ENCODE measurements around the gene RFNG. TPM values are rescaled to one million over a fixed set of nuclear protein-coding genes. Genes with fewer than 3 reads are reported as not detected.
"Not testable (repeated sequence)": the region's sequence is repeated elsewhere in the genome, so short reads cannot be mapped to it uniquely, and the experiment has no call there.

The RFNG gene
- total and polyA plus RNA-seq, 7 donors, result 27.1 to 40.7 (median 31.2) TPM

- intact Hi-C loops (cut with DNase I), result no loop called here
- TF ChIP-seq CTCF (IDR thresholded peaks at IDR 0.05), result no peak
These were observed 10.3 kb downstream of the RFNG start for GRCh38 chr17:82041144-82041814.

GRCh38 chr17:82039695-82040299 is 11.8 kb downstream of the RFNG start:
- no peak for TF ChIP-seq CTCF (IDR thresholded peaks at IDR 0.05)
- no peaks in the 10 kb centered on the region for H3K27me3 ChIP-seq (ENCODE audit: insufficient read depth in 3 of 3, low read length in 2 of 3)
- 89 to 95% (median 95%) methylated on average over 8 of the region's 8 CpGs for WGBS, 3 donors
- DNase-seq, result no peak
- intact Hi-C loops (cut with DNase I), result loop anchor here in 1 of 2 donors (10.0 kb wide), 1 partner anchor 265 kb away; no protein-coding TSS in a partner anchor
- H3K4me1 ChIP-seq, result peaks cover 12% of the 10 kb centered on the region
- ATAC-seq, result no peak
- no peak overlapping the region for H3K4me3 ChIP-seq
- H3K36me3 ChIP-seq (ENCODE audit: insufficient read depth in 1 of 2, low read depth in 1 of 2), result peaks cover 0 to 7% of the 10 kb centered on the region in 2 donors
- H3K9me3 ChIP-seq, result no peaks in the 10 kb centered on the region
- no peak overlapping the region for H3K27ac ChIP-seq

More at GRCh38 chr17:82041144-82041814, 10.3 kb downstream of the RFNG start:
- Histone ChIP-seq H3K4me3 (no peak overlapping the region), H3K4me1 (peaks cover 6% of the 10 kb centered on the region), H3K36me3 (ENCODE audit: insufficient read depth in 1 of 2, low read depth in 1 of 2) (no peaks in the 10 kb centered on the region), H3K27ac (no peak overlapping the region), H3K27me3 (ENCODE audit: insufficient read depth in 3 of 3, low read length in 2 of 3) (no peaks in the 10 kb centered on the region), H3K9me3 (no peaks in the 10 kb centered on the region)
- no peak for DNase-seq
- no peak for ATAC-seq
- 83 to 84% (median 84%) methylated on average over 17 of the region's 17 CpGs for WGBS, 3 donors

DNA sequence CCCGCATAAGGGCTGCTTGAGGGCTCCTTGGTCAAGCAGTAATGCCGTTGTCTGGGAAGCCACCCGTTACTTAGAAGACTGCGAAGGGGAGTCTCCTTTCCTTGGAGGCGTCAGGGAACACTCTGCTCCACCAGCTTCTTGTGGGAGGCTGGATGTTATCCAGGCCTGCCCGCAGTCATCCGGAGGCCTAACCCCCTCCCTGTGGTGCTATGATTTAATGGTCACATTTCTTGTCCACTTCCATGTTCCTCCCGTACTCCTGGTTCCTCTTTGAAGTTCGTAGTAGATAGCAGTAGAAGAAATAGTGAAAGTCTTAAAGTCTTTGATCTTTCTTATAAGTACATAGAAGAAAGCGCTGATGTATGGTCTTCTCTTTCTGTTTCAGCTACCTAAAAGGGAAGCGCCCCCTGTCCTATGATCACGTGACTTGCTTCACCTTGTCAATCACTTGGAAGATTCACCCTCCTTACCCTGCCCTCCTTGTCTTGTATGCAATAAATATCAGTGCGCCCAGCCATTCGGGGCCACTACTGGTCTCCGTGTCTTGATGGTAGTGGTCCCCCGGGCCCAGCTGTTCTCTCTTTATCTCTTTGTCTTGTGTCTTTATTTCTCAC is 12.7 kb downstream of the RFNG start:
- not testable (repeated sequence) for H3K36me3 ChIP-seq (ENCODE audit: insufficient read depth in 1 of 2, low read depth in 1 of 2); H3K27ac ChIP-seq; H3K27me3 ChIP-seq (ENCODE audit: insufficient read depth in 3 of 3, low read length in 2 of 3); ATAC-seq; H3K4me3 ChIP-seq; DNase-seq; H3K9me3 ChIP-seq
- peaks cover 12% of the 10 kb centered on the region for H3K4me1 ChIP-seq
- WGBS, 3 donors, result 86 to 92% (median 90%) methylated on average over 16 of the region's 16 CpGs
- intact Hi-C loops (cut with DNase I), result loop anchor here in 1 of 2 donors (10.0 kb wide), 1 partner anchor 266 kb away; no protein-coding TSS in a partner anchor

GRCh38 chr17:82037889-82038195 is 13.8 kb downstream of the RFNG start:
- DNase-seq (no peak), ATAC-seq (no peak)
- Histone ChIP-seq H3K27me3 (ENCODE audit: insufficient read depth in 3 of 3, low read length in 2 of 3) (peaks cover 0 to 1% (median 0%) of the 10 kb centered on the region in 3 donors), H3K4me1 (peaks cover 12% of the 10 kb centered on the region), H3K9me3 (no peaks in the 10 kb centered on the region), H3K36me3 (ENCODE audit: insufficient read depth in 1 of 2, low read depth in 1 of 2) (peaks cover 0 to 7% of the 10 kb centered on the region in 2 donors), H3K27ac (peak overlapping the region; percentile 93), H3K4me3 (peak overlapping the region; percentile 70)
- WGBS, 3 donors, result 3 to 7% (median 4%) methylated on average over 10 of the region's 10 CpGs
- intact Hi-C loops (cut with DNase I), result loop anchor here in 1 of 2 donors (10.0 kb wide), 1 partner anchor 267 kb away; no protein-coding TSS in a partner anchor
- no peak for TF ChIP-seq CTCF (IDR thresholded peaks at IDR 0.05)
